SU-DHL-6 (cell line): ENCODE results near the gene GPATCH8.

ENCODE experiments used
- H2AFZ ChIP-seq: fragments of 200-600 bp; sonication (generic); 2 replicates; pipeline ENCODE4 v1.6.1; 2014; ENCODE audit warnings: low read depth, mild to moderate bottlenecking, moderate library complexity, mixed read lengths, antibody characterized with exemption, low read length; ENCODE audit not compliant: severe bottlenecking
- H3F3A ChIP-seq: fragments of 200-600 bp; shearing (Covaris generic); 2 replicates; pipeline ENCODE4 v1.6.0; 2016; ENCODE audit warnings: antibody characterized with exemption, mild to moderate bottlenecking; ENCODE audit not compliant: insufficient read depth
- H3K27ac ChIP-seq: fragments of 200-600 bp; sonication (generic); 2 replicates; pipeline ENCODE4 v1.5.1; 2016; ENCODE audit warnings: low read depth, mild to moderate bottlenecking, low read length, moderate library complexity, mixed read lengths
- H3K27me3 ChIP-seq: fragments of 200-600 bp; sonication (generic), shearing (Covaris generic); 2 replicates; pipeline ENCODE4 v1.6.0; 2014; ENCODE audit warnings: mild to moderate bottlenecking, low read length
- H3K36me3 ChIP-seq: fragments of 200-600 bp; sonication (generic); 2 replicates; pipeline ENCODE4 v1.6.1; 2014; ENCODE audit warnings: mild to moderate bottlenecking, low read length, mixed read lengths
- H3K4me2 ChIP-seq: fragments of 300-600, 200-600 bp; shearing (Covaris generic), sonication (generic); 2 replicates; pipeline ENCODE4 v1.6.0; 2014; ENCODE audit warnings: low read length, low read depth, mild to moderate bottlenecking; ENCODE audit not compliant: poor library complexity, severe bottlenecking
- H3K4me3 ChIP-seq: fragments of 200-600 bp; sonication (generic); 2 replicates; pipeline ENCODE4 v1.5.1; 2014; ENCODE audit warnings: antibody characterized with exemption, low read length, mild to moderate bottlenecking, mixed read lengths; ENCODE audit not compliant: insufficient read depth, poor library complexity, severe bottlenecking
- H3K79me2 ChIP-seq: fragments of 200-600 bp; sonication (generic); 2 replicates; pipeline ENCODE4 v1.6.1; 2014; ENCODE audit warnings: mild to moderate bottlenecking, low read length, moderate library complexity; ENCODE audit not compliant: insufficient read depth
- H3K9ac ChIP-seq: fragments of 200-600 bp; sonication (generic); 2 replicates; pipeline ENCODE4 v1.7.0; 2014; ENCODE audit warnings: mild to moderate bottlenecking, low read length
- H3K9me2 ChIP-seq: fragments of 200-600 bp; sonication (generic); replicated peaks from 2 replicates; pipeline ENCODE4 v1.6.1; 2014; ENCODE audit warnings: low read length; ENCODE audit not compliant: insufficient read depth
- H3K9me3 ChIP-seq: fragments of 200-600 bp; sonication (generic); 2 replicates; pipeline ENCODE4 v1.6.1; 2014; ENCODE audit warnings: low read length, mixed read lengths; ENCODE audit not compliant: insufficient read depth
- H4K20me1 ChIP-seq: fragments of 200-600 bp; sonication (generic); 2 replicates; pipeline ENCODE4 v1.6.1; 2014; ENCODE audit warnings: low read depth, mild to moderate bottlenecking, antibody characterized with exemption, low read length, moderate library complexity, mixed read lengths
- EZH2phosphoT487 ChIP-seq: fragments of 200-600 bp; sonication (generic), shearing (Covaris generic); conservative IDR thresholded peaks from 2 replicates; pipeline ENCODE4 v1.6.1; 2018; ENCODE audit warnings: mild to moderate bottlenecking, antibody characterized with exemption, low read length, moderate library complexity, mixed read lengths
- TF ChIP-seq, protein P1 (sequence below): fragments of 200-600 bp; sonication (generic); IDR thresholded peaks from one replicate; pipeline ENCODE4 v1.5.1; 2017; ENCODE audit warnings: antibody characterized with exemption, mild to moderate bottlenecking, low read length, moderate library complexity; ENCODE audit not compliant: insufficient read depth, poor library complexity, severe bottlenecking

GPATCH8 gene

GRCh38 chr17:44378171-44378705 is 125.0 kb downstream of the GPATCH8 start:
- H3K9me3 ChIP-seq, result no peaks in the 10 kb centered on the region
- TF ChIP-seq, protein P1, sequence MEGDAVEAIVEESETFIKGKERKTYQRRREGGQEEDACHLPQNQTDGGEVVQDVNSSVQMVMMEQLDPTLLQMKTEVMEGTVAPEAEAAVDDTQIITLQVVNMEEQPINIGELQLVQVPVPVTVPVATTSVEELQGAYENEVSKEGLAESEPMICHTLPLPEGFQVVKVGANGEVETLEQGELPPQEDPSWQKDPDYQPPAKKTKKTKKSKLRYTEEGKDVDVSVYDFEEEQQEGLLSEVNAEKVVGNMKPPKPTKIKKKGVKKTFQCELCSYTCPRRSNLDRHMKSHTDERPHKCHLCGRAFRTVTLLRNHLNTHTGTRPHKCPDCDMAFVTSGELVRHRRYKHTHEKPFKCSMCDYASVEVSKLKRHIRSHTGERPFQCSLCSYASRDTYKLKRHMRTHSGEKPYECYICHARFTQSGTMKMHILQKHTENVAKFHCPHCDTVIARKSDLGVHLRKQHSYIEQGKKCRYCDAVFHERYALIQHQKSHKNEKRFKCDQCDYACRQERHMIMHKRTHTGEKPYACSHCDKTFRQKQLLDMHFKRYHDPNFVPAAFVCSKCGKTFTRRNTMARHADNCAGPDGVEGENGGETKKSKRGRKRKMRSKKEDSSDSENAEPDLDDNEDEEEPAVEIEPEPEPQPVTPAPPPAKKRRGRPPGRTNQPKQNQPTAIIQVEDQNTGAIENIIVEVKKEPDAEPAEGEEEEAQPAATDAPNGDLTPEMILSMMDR, result no peak
- no peak for TF ChIP-seq EZH2phosphoT487
- no peak overlapping the region for H3K27ac ChIP-seq
- no peak overlapping the region for H3K4me2 ChIP-seq
- H3K36me3 ChIP-seq, result no peaks in the 10 kb centered on the region
- no peak overlapping the region for H3K9ac ChIP-seq
- no peaks in the 10 kb centered on the region for H4K20me1 ChIP-seq
- H3F3A ChIP-seq, result no peaks in the 10 kb centered on the region
- no peaks in the 10 kb centered on the region for H3K27me3 ChIP-seq
- H2AFZ ChIP-seq, result no peak overlapping the region
- no peaks in the 10 kb centered on the region for H3K79me2 ChIP-seq
- H3K9me2 ChIP-seq, result no peaks in the 10 kb centered on the region
- no peak overlapping the region for H3K4me3 ChIP-seq

GRCh38 chr17:44376779-44377178 is 126.4 kb downstream of the GPATCH8 start:
- H3K9me3 ChIP-seq, result no peaks in the 10 kb centered on the region
- no peaks in the 10 kb centered on the region for H3K9me2 ChIP-seq
- H2AFZ ChIP-seq, result no peak overlapping the region
- H3K4me3 ChIP-seq, result no peak overlapping the region
- no peak overlapping the region for H3K27ac ChIP-seq
- no peaks in the 10 kb centered on the region for H3F3A ChIP-seq
- H3K4me2 ChIP-seq, result no peak overlapping the region
- no peak overlapping the region for H3K9ac ChIP-seq
- H4K20me1 ChIP-seq, result no peaks in the 10 kb centered on the region
- H3K27me3 ChIP-seq, result no peaks in the 10 kb centered on the region
- TF ChIP-seq EZH2phosphoT487, result no peak
- TF ChIP-seq, protein P1, result no peak
- H3K79me2 ChIP-seq, result no peaks in the 10 kb centered on the region
- no peaks in the 10 kb centered on the region for H3K36me3 ChIP-seq

DNA sequence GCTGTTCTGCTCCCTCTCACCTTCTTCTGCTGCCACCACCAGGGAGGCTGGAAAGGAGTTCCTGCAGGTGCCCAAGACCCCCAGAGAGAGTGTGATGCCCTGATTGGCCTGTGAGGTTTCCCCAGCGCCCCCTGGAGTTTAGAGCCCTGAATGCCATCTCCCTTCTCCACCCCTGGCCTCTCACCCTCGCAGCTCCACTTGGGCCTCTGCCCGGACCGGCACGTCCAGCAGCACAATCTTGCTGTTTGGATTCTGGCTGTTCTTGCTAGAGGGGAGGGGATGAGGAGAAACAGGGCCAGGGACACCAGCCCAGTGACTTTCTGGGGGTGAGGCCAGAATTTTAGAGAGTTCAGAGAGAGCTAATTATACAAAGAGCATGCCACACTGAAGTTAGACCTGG is 127.1 kb downstream of the GPATCH8 start:
- H3K9ac ChIP-seq, result no peak overlapping the region
- no peak overlapping the region for H3K4me3 ChIP-seq

More for the DNA sequence above, 127.1 kb downstream of the GPATCH8 start:
- no peak overlapping the region for H2AFZ ChIP-seq
- no peak overlapping the region for H3K27ac ChIP-seq
- no peaks in the 10 kb centered on the region for H3K79me2 ChIP-seq
- no peaks in the 10 kb centered on the region for H3F3A ChIP-seq
- H4K20me1 ChIP-seq, result no peaks in the 10 kb centered on the region
- no peaks in the 10 kb centered on the region for H3K9me2 ChIP-seq
- no peak for TF ChIP-seq EZH2phosphoT487
- TF ChIP-seq, protein P1, result peak; percentile 34
- H3K27me3 ChIP-seq, result no peaks in the 10 kb centered on the region
- H3K4me2 ChIP-seq, result no peak overlapping the region
- no peaks in the 10 kb centered on the region for H3K36me3 ChIP-seq
- no peaks in the 10 kb centered on the region for H3K9me3 ChIP-seq
